Epithelial cell of proximal tubule (primary cell): ENCODE measurements around the gene SLC6A8. TPM values are rescaled to one million over a fixed set of nuclear protein-coding genes. Genes with fewer than 3 reads are reported as not detected.

ENCODE experiments used
- DNase-seq: peaks from one replicate; pipeline ENCODE4 v3.0.0-alpha.2; 2011; ENCODE audit warnings: low read depth
- H3K4me3 ChIP-seq: 2 replicates; pipeline ENCODE4 v1.5.1; 2011; ENCODE audit warnings: low read depth, mild to moderate bottlenecking, low read length
- CTCF ChIP-seq: conservative IDR thresholded peaks from 2 replicates; pipeline ENCODE4 v1.5.1; 2012; ENCODE audit warnings: low read depth, mild to moderate bottlenecking, low read length
- total RNA-seq: library from RNA; depleted of rRNA; stranded (reverse); fragments of >200 nt; gene quantifications from 2 replicates; pipeline ENCODE4 v1.2.3, GENCODE V29; 2015

Gene SLC6A8
- total RNA-seq, 1 donor from 2014 or later: 30.5 TPM

GRCh38 chrX:153644356-153645125, 43.2 kb upstream of the SLC6A8 start:
- TF ChIP-seq CTCF: no peak
- DNase-seq: no peak
- no peak overlapping the region for H3K4me3 ChIP-seq

- TF ChIP-seq CTCF: no peak
- H3K4me3 ChIP-seq: no peak overlapping the region
- DNase-seq: no peak
These were observed 42.6 kb upstream of the SLC6A8 start for GRCh38 chrX:153645151-153645550.

DNA sequence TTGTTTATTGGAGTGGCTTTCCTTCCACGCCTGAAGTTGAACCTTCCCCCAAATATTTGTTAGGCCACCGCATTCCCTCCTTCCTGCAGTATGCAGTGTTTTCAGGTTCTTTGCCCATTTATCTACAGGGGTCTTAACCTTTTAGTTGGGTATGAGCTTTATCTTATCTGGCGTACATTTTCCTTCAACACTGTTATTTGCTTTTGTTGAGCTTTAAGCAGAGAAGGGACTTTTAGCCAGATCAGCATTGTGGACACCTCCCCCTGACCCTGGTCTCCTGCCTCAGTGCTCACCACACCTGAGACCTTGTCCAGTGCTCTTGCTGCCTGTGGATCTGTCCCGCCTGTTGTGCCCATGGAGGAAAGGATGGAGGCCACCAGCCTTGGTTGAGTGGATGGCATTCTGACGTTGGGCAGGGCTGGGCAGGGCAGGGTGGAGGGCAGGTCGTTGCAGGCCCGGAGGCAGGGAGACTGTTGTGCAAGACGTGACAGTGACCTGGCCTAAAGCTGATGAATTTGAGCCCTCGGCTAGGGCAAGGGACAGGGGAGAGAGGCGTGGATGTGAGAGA, 41.7 kb upstream of the SLC6A8 start:
- H3K4me3 ChIP-seq: no peak overlapping the region
- no peak for TF ChIP-seq CTCF
- no peak for DNase-seq

DNA sequence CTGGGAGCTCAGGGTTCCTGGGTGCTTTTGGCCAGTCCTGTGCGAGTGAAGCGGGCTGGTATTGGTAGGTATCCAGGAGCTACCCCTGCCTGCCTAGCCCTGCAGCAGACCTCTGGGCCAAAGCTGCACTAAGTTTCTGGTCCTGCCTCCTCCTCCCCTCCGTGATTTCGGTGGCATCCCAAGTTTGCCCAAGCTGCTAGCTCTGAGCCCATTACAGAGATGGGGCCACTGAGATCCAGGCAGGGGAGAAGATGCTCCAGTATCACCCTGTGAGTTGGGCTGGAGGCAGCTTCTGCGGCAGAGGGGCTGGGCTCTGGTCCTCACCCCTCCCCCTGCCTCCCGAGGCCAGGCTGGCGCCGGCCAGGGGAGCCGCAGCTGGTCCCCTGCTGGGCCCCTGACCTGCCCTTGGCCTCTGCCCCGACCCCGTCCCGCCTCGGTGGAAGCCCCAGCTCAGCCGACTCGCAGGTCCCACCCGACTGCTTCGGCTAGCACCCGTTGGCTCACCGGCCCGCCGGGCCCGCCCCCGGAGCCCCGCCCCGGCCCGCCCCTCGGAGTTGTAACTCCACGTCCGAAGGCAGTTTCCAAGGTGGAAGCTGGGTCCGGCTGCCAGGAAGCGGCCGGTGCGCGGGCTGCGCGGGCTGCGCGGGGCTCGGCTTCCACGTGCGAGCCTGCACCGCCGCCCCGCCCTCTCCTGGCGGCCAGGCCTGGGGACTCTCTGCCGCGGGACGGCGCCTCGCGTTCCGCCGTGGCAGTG, 40.9 kb upstream of the SLC6A8 start, which contains the start of gene DUSP9:
Gene DUSP9 (plus strand): TSS at position 584 of the 754 bp plus-strand sequence. CDS start 751 bp downstream, outside the sequence.
- no peak for DNase-seq
- TF ChIP-seq CTCF: no peak
- peak within 1 kb of the TSS; percentile 6 for H3K4me3 ChIP-seq

DNA sequence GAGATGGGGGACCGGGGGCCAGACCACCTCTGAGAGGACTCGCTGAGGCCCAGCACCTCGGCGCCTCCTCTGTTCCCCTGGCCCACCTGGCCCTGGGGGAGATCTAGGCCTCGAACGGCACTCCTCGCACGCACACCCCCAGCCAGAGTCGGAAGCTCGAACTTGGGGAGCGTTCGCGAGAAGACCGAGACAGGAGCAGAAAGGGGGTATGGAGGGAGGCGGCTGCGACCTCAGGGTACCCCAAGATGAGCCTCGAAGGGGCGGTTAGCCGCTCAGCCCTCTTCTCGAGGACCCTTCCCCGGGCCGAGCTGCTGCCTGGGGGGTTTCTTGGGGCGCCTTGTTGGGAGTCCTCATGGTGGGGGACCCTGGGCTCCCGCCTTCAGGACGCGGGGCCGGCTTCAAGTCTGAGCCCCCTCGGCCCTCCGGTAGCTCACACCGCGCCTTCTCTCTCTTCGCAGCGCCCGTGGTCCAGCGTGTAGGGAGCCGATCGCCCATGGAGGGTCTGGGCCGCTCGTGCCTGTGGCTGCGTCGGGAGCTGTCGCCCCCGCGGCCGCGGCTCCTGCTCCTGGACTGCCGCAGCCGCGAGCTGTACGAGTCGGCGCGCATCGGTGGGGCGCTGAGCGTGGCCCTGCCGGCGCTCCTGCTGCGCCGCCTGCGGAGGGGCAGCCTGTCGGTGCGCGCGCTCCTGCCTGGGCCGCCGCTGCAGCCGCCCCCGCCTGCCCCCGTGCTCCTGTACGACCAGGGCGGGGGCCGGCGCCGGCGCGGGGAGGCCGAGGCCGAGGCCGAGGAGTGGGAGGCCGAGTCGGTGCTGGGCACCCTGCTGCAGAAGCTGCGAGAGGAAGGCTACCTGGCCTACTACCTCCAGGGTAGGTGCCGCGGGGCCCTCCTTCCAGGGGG, 40.0 kb upstream of the SLC6A8 start:
- TF ChIP-seq CTCF: no peak
- DNase-seq: no peak
- H3K4me3 ChIP-seq: peak overlapping the region; percentile 6
